ENCODE results near the gene FILIP1. TPM values are rescaled to one million over a fixed set of nuclear protein-coding genes. Genes with fewer than 3 reads are reported as not detected.

The FILIP1 gene
- polyA plus RNA-seq, 2 of the 4 experiments (the other 2 are of a cell fraction) = 2.3 to 15.6 TPM

DNA sequence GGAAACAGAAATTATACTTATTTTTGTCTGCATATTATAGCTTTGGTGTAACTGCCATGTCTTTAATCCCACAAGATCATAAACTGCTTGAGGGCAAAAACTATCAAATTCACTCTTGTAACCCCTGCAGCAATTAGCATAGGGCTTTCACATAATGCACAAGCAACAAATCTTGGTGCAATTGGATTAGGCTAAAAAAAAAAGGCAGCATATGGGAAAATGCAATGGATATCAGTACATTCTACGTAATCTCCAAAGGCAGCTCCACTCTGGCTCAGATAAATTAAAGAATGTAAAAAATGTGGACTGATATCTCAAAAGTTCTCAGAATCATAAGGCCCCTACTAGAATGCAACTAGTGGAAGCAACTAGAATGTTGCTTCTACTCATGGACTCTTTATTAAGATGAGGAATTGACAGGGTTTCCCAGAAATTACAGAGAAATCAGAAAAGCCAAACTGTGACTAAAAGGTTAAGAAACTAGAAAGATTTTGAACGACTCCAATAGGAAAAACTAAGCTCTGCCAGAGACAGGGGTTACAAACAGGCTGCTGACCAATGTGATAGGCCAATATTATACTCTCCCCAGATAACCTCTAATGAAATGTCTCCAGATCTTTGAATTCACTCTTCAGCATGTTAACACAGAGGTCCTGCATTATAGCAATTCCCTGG, 55.0 kb downstream of the FILIP1 start:
- ATAC-seq = no peak; a peak in 1 of 6 replicates
- peak overlapping the region; percentile 41; the same call in 2 of the 3 replicates for H3K4me2 ChIP-seq
- TF ChIP-seq SMC3 (IDR thresholded peaks at IDR 0.05) = no peak
- TF ChIP-seq EP300 (IDR thresholded peaks at IDR 0.05) = no peak
- TF ChIP-seq CHD2 (IDR thresholded peaks at IDR 0.05; ENCODE audit: low read length, partially characterized antibody) = no peak
- no peak for TF ChIP-seq HOXB13 (CRISPR knock-in tag; IDR thresholded peaks at IDR 0.05; ENCODE audit: low read depth)
- TF ChIP-seq GATA3 (IDR thresholded peaks at IDR 0.05; ENCODE audit: borderline replicate concordance) = no peak
- no peak for TF ChIP-seq USF2 (IDR thresholded peaks at IDR 0.05)
- TF ChIP-seq CHD4 (IDR thresholded peaks at IDR 0.05; ENCODE audit: borderline replicate concordance) = no peak
- TF ChIP-seq, protein P1, sequence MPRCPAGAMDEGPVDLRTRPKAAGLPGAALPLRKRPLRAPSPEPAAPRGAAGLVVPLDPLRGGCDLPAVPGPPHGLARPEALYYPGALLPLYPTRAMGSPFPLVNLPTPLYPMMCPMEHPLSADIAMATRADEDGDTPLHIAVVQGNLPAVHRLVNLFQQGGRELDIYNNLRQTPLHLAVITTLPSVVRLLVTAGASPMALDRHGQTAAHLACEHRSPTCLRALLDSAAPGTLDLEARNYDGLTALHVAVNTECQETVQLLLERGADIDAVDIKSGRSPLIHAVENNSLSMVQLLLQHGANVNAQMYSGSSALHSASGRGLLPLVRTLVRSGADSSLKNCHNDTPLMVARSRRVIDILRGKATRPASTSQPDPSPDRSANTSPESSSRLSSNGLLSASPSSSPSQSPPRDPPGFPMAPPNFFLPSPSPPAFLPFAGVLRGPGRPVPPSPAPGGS (IDR thresholded peaks at IDR 0.05) = no peak
- TF ChIP-seq POLR2AphosphoS2 (conservative IDR thresholded peaks at IDR 0.05; ENCODE audit: low read length) = no peak
- TF ChIP-seq SREBF2 (IDR thresholded peaks at IDR 0.05) = no peak
- no peak for TF ChIP-seq MAFK (IDR thresholded peaks at IDR 0.05; ENCODE audit: partially characterized antibody)
- no peak for TF ChIP-seq JUN (IDR thresholded peaks at IDR 0.05)
- no peak for TF ChIP-seq FOXS1 (CRISPR knock-in tag; IDR thresholded peaks at IDR 0.05)
- TF ChIP-seq MYC (IDR thresholded peaks at IDR 0.05; ENCODE audit: borderline replicate concordance, low read length) = no peak
- no peak for TF ChIP-seq TFCP2L1 (CRISPR knock-in tag; IDR thresholded peaks at IDR 0.05)
- TF ChIP-seq ZFP36 (IDR thresholded peaks at IDR 0.05; ENCODE audit: borderline replicate concordance, partially characterized antibody) = no peak
- no peak for TF ChIP-seq ELK1 (IDR thresholded peaks at IDR 0.05; ENCODE audit: low read depth, low read length)
- FAIRE-seq = no peak
- H3K27ac ChIP-seq = peak overlapping the region; percentile 44 to 75; a peak in 5 of 6 replicates
- no peak for DNase-seq (ENCODE audit: low read depth in 1 of 2, low spot score in 1 of 2)
- H3K4me1 ChIP-seq = peaks cover 36% of the 10 kb centered on the region
- no peaks in the 10 kb centered on the region for H3K9me3 ChIP-seq
- CTCF ChIA-PET = interaction anchor here (0.6 to 1.6 kb wide), 5 partner anchors 11 to 169 kb away, joined by 3 to 4 read pairs (median 3); no protein-coding TSS in a partner anchor
- WGBS (ENCODE audit: missing lambda C conversion rate) = 61% methylated on average over 2 of the region's 2 CpGs
- no peak overlapping the region for H3K4me3 ChIP-seq
- POLR2A ChIA-PET = no interaction called here

GRCh38 chr6:75438013-75438431, 55.6 kb downstream of the FILIP1 start:
- H3K4me3 ChIP-seq = no peak overlapping the region
- no peaks in the 10 kb centered on the region for H3K9me3 ChIP-seq
- no peak for DNase-seq (ENCODE audit: low read depth in 1 of 2, low spot score in 1 of 2)
- peak in 1 of 2 experiments; percentile 44; a peak in 2 of 6 replicates for ATAC-seq
- CTCF ChIA-PET = interaction anchor here (0.9 to 1.2 kb wide), 4 partner anchors 12 to 86 kb away, joined by 3 to 5 read pairs (median 4); no protein-coding TSS in a partner anchor
- no peak for FAIRE-seq
- 68% methylated on average over 1 of the region's 1 CpG for WGBS (ENCODE audit: missing lambda C conversion rate)
- H3K4me1 ChIP-seq = peaks cover 31% of the 10 kb centered on the region
- H3K27ac ChIP-seq = peak overlapping the region; percentile 44 to 75; a peak in 5 of 6 replicates
- peak overlapping the region; percentile 41 for H3K4me2 ChIP-seq
- POLR2A ChIA-PET = no interaction called here
- TF ChIP-seq MYC (IDR thresholded peaks at IDR 0.05; ENCODE audit: borderline replicate concordance, low read length) = no peak
- TF ChIP-seq CHD2 (IDR thresholded peaks at IDR 0.05; ENCODE audit: low read length, partially characterized antibody) = no peak

DNA sequence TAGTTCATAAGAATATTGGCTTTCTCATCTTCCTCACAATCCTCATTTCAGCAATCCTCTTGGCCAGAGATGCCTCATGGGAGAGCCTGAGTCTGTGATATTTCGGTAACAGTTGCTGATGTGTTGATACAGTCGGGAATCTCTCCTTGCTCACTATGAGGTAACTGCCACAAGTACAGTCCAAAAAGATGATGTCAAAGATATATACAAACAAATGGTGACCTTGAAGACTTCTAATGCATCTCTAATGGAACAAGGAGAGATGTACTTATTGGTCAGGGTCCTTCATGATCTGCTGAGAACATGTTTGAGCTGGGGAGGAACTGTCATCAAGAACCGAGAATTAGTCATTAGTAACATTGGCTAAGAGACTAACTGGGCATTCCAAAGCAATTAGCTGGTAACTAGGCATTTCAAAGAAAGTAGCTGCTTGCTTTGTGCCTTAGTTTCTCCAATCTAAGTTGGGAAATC, 56.1 kb downstream of the FILIP1 start:
- Histone ChIP-seq H3K9me3 (no peaks in the 10 kb centered on the region), H3K27ac (peak overlapping the region; percentile 44 to 75; a peak in 5 of 6 replicates), H3K4me3 (no peak overlapping the region), H3K4me2 (peak overlapping the region; percentile 41), H3K4me1 (peaks cover 31% of the 10 kb centered on the region)
- 6% methylated on average over 3 of the region's 3 CpGs for WGBS (ENCODE audit: missing lambda C conversion rate)
- ChIA-PET CTCF (interaction anchor here (0.9 to 1.2 kb wide), 4 partner anchors 12 to 87 kb away, joined by 3 to 5 read pairs (median 4); no protein-coding TSS in a partner anchor), POLR2A (no interaction called here)
- peak in 1 of 2 experiments; percentile 77; a peak in 3 of 6 replicates for ATAC-seq
- TF ChIP-seq MAFK (IDR thresholded peaks at IDR 0.05; ENCODE audit: partially characterized antibody) (no peak), ZC3H11A (IDR thresholded peaks at IDR 0.05) (no peak), ELK1 (IDR thresholded peaks at IDR 0.05; ENCODE audit: low read depth, low read length) (no peak), JUNB (IDR thresholded peaks at IDR 0.05) (0 out of 2 replicates have a peak, but pooled peaks have one; percentile 20), ESRRA (IDR thresholded peaks at IDR 0.05; ENCODE audit: borderline replicate concordance, low read length) (no peak), FOSL2 (IDR thresholded peaks at IDR 0.05) (no peak), FOSL2 (CRISPR knock-in tag; IDR thresholded peaks at IDR 0.05) (peak; percentile 50), PHF8 (IDR thresholded peaks at IDR 0.05; ENCODE audit: borderline replicate concordance, low read depth) (no peak), ZNF302 (CRISPR knock-in tag; IDR thresholded peaks at IDR 0.05) (no peak)
- DNase-seq (ENCODE audit: low read depth in 1 of 2, low spot score in 1 of 2) = no peak
- no peak for FAIRE-seq

All from A549 (cell line).